OCI-LY3 (cell line): ENCODE measurements around the gene SYTL3.

Experiments used
- H2AFZ ChIP-seq: fragments of 200-600, 300-600 bp; shearing (Covaris generic); 2 replicates; pipeline ENCODE4 v1.6.0; 2014; ENCODE audit warnings: antibody characterized with exemption, low read depth, low read length
- H3K27ac ChIP-seq: fragments of 200-600, 300-600 bp; sonication (generic); 2 replicates; pipeline ENCODE4 v1.5.1; 2014; ENCODE audit warnings: mild to moderate bottlenecking, low read length, moderate library complexity, mixed read lengths
- H3K27me3 ChIP-seq: fragments of 200-600, 300-600 bp; sonication (generic); 2 replicates; pipeline ENCODE4 v1.6.1; 2014; ENCODE audit warnings: low read depth, low read length, mixed read lengths
- H3K36me3 ChIP-seq: fragments of 200-600, 300-600 bp; sonication (generic); replicated peaks from 2 replicates; pipeline ENCODE3; 2014; ENCODE audit warnings: low read depth, low read length, mixed read lengths
- H3K4me1 ChIP-seq: fragments of 300-600, 200-600 bp; sonication (generic); 2 replicates; pipeline ENCODE4 v1.6.1; 2014; ENCODE audit warnings: low read length, mixed read lengths
- H3K4me2 ChIP-seq: fragments of 200-600, 300-600 bp; sonication (generic); 2 replicates; pipeline ENCODE4 v1.6.1; 2014; ENCODE audit warnings: low read length, mixed read lengths
- H3K4me3 ChIP-seq: fragments of 300-600, 200-600 bp; sonication (generic); 2 replicates; pipeline ENCODE4 v1.5.1; 2014; ENCODE audit warnings: antibody characterized with exemption, mild to moderate bottlenecking, low read length, moderate library complexity
- H3K79me2 ChIP-seq: fragments of 300-600, 200-600 bp; shearing (Covaris generic); 2 replicates; pipeline ENCODE4 v1.6.1; 2014; ENCODE audit warnings: mild to moderate bottlenecking, low read length, mixed read lengths
- H3K9ac ChIP-seq: fragments of 300-600, 200-600 bp; shearing (Covaris generic); 2 replicates; pipeline ENCODE4 v1.6.0; 2014; ENCODE audit warnings: mild to moderate bottlenecking, low read length, moderate library complexity
- H3K9me3 ChIP-seq: fragments of 200-600, 300-600 bp; shearing (Covaris generic); 2 replicates; pipeline ENCODE4 v1.6.1; 2014; ENCODE audit warnings: low read length, mixed read lengths; ENCODE audit not compliant: insufficient read depth
- H4K20me1 ChIP-seq: fragments of 200-600, 300-600 bp; sonication (generic); 2 replicates; pipeline ENCODE4 v1.6.1; 2016; ENCODE audit warnings: low read length, mixed read lengths; ENCODE audit not compliant: insufficient read depth
- EZH2phosphoT487 ChIP-seq: fragments of 200-600 bp; shearing (Covaris generic); IDR thresholded peaks from 2 replicates; pipeline ENCODE4 v1.6.1; 2018; ENCODE audit warnings: antibody characterized with exemption, mixed run types, low read depth
- TF ChIP-seq, protein P1 (sequence below): fragments of 200-600, 300-600 bp; sonication (generic); IDR thresholded peaks from 2 replicates; pipeline ENCODE4 v1.5.1; 2014; ENCODE audit warnings: antibody characterized with exemption, low read length, low read depth

Gene SYTL3

DNA sequence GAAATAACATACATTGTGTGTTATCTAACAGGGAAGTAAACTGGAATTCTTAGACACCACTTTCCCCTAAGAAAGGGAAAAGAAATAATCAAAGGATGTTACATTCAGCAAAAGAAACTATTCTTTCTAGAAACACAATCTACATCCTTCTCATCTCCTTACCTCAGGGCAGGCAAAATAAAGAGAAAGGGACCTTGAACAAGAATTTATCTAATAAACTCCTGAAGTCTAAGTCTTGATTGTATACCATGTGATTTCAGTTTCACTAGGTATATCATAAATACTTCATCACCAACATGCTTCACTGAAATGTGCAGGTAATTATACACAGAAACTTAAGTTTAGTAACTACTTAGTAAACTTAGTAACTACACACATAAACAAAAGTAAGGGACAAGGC is 154.4 kb downstream of the SYTL3 start:
- Histone ChIP-seq H3K4me2 (no peak overlapping the region), H3K36me3 (peaks cover 11% of the 10 kb centered on the region), H3K27me3 (no peaks in the 10 kb centered on the region), H3K9ac (no peak overlapping the region), H3K4me3 (no peak overlapping the region), H3K9me3 (peaks cover 5% of the 10 kb centered on the region; the same call in 1 of the 2 replicates), H3K27ac (no peak overlapping the region), H3K79me2 (peaks cover 95% of the 10 kb centered on the region), H3K4me1 (peaks cover 20% of the 10 kb centered on the region), H2AFZ (no peak overlapping the region), H4K20me1 (peaks cover 91% of the 10 kb centered on the region)
- no peak for TF ChIP-seq EZH2phosphoT487
- TF ChIP-seq, protein P1, sequence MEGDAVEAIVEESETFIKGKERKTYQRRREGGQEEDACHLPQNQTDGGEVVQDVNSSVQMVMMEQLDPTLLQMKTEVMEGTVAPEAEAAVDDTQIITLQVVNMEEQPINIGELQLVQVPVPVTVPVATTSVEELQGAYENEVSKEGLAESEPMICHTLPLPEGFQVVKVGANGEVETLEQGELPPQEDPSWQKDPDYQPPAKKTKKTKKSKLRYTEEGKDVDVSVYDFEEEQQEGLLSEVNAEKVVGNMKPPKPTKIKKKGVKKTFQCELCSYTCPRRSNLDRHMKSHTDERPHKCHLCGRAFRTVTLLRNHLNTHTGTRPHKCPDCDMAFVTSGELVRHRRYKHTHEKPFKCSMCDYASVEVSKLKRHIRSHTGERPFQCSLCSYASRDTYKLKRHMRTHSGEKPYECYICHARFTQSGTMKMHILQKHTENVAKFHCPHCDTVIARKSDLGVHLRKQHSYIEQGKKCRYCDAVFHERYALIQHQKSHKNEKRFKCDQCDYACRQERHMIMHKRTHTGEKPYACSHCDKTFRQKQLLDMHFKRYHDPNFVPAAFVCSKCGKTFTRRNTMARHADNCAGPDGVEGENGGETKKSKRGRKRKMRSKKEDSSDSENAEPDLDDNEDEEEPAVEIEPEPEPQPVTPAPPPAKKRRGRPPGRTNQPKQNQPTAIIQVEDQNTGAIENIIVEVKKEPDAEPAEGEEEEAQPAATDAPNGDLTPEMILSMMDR, result no peak

DNA sequence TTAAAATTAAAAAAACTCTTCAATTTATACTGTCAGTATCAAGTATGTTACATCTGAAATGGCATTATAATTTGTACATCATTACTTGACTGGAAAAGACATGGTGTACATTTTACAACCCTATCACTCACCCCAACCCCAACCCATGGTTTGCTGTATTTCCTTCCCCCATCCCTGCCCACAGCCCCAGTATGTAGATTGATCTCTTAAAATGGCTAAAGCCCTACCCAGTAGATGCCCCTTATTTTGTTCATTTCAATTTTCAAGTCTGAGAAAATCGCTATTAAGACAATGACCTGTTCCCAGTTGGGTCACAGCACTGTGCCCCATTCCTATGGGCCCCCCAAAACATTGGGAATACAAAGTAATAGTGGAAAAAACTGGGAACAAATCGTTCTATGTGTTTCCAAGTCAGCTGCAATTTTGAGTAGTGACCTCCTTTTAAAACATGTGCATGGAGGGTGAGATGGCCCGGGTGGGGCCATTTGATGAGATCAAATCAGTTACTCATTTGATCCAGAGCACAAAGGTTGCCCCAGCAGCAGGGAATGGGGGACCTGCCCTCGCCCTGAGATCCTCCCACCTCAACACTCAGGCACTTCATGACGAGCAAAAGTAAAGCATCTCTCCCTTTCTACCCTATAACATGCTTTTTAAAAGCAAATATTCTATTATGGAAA is 156.0 kb downstream of the SYTL3 start:
- Histone ChIP-seq H3K4me2 (no peak overlapping the region), H3K79me2 (peaks cover 95% of the 10 kb centered on the region), H3K9me3 (peaks cover 7% of the 10 kb centered on the region; the same call in 1 of the 2 replicates), H3K27ac (no peak overlapping the region), H3K9ac (no peak overlapping the region), H4K20me1 (peaks cover 91% of the 10 kb centered on the region), H3K4me3 (no peak overlapping the region), H3K27me3 (no peaks in the 10 kb centered on the region), H3K4me1 (peaks cover 19% of the 10 kb centered on the region), H2AFZ (no peak overlapping the region), H3K36me3 (peaks cover 19% of the 10 kb centered on the region)
- TF ChIP-seq EZH2phosphoT487, result no peak
- TF ChIP-seq, protein P1, result no peak

DNA sequence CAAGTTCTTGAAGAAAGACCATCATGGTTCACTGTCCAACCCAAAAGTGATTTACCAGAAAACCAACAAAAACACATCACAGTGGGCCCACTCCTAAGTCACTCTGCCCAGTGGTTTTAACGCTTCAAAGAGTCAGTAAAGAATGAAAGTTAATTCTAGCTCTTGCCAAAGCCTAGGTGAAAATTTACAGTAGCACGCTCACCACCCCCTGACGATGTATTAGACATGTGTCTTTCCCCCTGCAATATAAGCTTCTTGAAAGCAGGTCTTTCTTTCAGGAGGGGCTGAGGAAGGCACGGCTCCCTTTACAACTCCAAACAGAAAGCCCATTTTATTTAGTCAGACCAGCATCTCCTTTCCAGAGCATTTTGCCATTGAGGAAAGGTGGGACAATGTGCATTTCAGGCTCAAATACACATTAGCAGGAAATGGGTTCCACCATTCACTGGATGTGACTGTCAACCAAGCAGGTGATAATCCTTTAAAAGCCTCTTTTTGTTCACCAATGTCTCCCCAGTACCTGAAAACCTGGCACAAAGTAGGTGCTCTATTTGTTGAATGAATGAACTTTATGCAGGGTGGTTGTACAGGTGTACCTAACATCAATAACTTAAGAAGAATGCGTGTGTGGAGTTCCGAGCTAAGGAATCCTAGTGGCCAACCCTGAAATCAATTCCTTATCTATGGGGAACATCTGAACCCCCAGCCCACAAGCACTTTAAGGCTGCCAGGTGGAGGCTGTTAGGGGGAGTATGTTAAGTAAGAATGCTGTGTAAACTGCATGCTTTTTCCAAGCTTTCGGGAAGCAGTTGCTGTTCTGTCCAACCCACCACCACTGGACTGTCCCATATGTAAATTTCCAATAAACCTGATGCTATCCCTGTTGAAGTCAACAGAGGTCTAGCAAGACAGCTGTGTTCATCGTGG is 157.9 kb downstream of the SYTL3 start:
- peaks cover 7% of the 10 kb centered on the region; the same call in 1 of the 2 replicates for H3K9me3 ChIP-seq
- H3K4me3 ChIP-seq, result no peak overlapping the region
- H3K4me2 ChIP-seq, result no peak overlapping the region
- H3K36me3 ChIP-seq, result peaks cover 25% of the 10 kb centered on the region
- peaks cover 94% of the 10 kb centered on the region for H3K79me2 ChIP-seq
- peaks cover 19% of the 10 kb centered on the region for H3K4me1 ChIP-seq
- TF ChIP-seq, protein P1, result no peak
- TF ChIP-seq EZH2phosphoT487, result no peak
- H2AFZ ChIP-seq, result no peak overlapping the region
- peaks cover 91% of the 10 kb centered on the region for H4K20me1 ChIP-seq
- no peaks in the 10 kb centered on the region for H3K27me3 ChIP-seq
- no peak overlapping the region for H3K27ac ChIP-seq
- H3K9ac ChIP-seq, result no peak overlapping the region

DNA sequence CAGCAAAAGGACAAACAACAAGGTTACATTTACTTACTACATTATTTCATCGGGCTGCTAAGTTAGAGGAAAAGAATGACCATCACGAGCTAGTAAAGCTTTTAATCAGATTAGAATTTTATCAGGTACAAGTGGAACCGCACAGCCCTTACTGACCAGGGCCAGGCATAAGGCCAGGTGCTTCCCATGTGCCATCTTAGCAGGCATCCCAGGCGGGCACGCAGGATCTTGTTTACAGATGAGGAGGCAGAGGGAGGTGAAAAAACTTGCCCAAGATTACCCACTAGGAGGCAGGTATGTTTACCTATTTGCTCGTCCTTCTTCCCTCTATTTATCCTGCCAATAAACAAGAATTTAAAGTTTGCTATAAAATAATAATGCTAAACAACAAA is 158.6 kb downstream of the SYTL3 start:
- Histone ChIP-seq H3K4me1 (peaks cover 24% of the 10 kb centered on the region), H3K4me3 (no peak overlapping the region), H3K9me3 (peaks cover 7% of the 10 kb centered on the region; the same call in 1 of the 2 replicates), H2AFZ (no peak overlapping the region), H3K27me3 (no peaks in the 10 kb centered on the region), H3K27ac (no peak overlapping the region), H4K20me1 (peaks cover 93% of the 10 kb centered on the region), H3K79me2 (peaks cover 96% of the 10 kb centered on the region), H3K9ac (no peak overlapping the region), H3K4me2 (no peak overlapping the region), H3K36me3 (peaks cover 32% of the 10 kb centered on the region)
- TF ChIP-seq, protein P1, result no peak
- no peak for TF ChIP-seq EZH2phosphoT487
